GM20000 (cell line): ENCODE results near the gene ALDOA.
A peak's percentile ranks its signal among the peaks of the same experiment; 100 is the strongest.

Experiments used
- DNase-seq: peaks from one replicate; pipeline ENCODE4 v3.0.0; 2012; ENCODE audit warnings: low spot score
- TF ChIP-seq, protein P1 (sequence below): IDR thresholded peaks from 2 replicates; pipeline ENCODE4 v1.5.1; 2012; ENCODE audit warnings: mild to moderate bottlenecking, control low read depth; ENCODE audit errors: extremely low read depth, missing control alignments

Gene ALDOA

DNA sequence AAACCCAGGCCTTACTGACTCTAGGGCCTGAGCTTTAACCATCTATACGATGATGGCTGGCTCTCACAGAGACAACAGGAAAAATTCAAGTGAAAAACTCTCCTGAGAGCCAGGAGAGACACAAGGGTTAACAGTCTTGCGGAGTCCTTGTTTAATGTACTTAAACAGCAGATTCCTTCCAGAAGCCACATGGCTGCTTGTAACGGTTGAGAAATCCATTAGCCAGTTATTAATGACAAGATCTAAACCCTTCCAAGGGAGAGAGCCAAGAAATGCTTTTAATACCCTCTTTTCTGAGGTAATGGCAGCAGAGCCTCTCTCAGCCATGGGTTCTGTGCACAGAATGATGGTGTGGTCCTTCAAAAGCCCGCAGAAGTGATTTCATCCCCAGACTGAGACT is 5.2 kb upstream of the ALDOA start:
- TF ChIP-seq, protein P1, sequence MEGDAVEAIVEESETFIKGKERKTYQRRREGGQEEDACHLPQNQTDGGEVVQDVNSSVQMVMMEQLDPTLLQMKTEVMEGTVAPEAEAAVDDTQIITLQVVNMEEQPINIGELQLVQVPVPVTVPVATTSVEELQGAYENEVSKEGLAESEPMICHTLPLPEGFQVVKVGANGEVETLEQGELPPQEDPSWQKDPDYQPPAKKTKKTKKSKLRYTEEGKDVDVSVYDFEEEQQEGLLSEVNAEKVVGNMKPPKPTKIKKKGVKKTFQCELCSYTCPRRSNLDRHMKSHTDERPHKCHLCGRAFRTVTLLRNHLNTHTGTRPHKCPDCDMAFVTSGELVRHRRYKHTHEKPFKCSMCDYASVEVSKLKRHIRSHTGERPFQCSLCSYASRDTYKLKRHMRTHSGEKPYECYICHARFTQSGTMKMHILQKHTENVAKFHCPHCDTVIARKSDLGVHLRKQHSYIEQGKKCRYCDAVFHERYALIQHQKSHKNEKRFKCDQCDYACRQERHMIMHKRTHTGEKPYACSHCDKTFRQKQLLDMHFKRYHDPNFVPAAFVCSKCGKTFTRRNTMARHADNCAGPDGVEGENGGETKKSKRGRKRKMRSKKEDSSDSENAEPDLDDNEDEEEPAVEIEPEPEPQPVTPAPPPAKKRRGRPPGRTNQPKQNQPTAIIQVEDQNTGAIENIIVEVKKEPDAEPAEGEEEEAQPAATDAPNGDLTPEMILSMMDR, result no peak
- DNase-seq, result no peak

DNA sequence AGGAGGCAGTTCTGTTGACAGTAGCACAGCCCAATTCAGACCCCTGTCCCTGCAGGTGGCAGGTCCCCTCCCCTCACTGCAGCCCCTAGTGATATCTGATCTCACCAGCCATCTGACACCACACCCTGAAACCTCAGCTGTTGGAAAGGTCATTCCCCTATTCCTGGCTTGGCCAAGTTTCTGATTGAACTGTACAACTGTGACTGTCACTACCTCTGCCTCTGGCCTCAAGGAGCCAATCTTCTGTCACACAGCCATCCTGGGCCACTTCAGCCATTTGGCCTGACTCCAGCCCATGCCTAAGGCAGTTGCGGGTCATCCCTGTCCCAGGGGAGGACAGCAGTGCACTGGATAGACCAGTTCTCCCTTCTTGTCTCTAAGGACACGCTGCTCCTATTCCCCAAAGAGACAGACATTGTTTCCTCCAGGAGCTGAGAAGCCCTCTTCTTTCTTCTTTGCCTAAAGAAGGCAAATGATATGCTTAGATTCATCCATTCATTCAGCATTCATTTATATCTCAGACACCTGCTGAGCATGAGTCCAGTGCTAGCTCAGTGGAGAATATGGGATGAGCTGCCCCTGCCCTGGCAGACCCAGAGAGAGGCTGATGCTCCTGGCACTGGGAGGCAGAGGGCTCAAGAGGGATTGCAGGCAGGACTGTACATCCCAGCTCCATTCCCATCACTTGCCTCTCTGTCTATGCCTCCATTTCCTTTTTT is 4.6 kb upstream of the ALDOA start:
- TF ChIP-seq, protein P1, result no peak
- no peak for DNase-seq

DNA sequence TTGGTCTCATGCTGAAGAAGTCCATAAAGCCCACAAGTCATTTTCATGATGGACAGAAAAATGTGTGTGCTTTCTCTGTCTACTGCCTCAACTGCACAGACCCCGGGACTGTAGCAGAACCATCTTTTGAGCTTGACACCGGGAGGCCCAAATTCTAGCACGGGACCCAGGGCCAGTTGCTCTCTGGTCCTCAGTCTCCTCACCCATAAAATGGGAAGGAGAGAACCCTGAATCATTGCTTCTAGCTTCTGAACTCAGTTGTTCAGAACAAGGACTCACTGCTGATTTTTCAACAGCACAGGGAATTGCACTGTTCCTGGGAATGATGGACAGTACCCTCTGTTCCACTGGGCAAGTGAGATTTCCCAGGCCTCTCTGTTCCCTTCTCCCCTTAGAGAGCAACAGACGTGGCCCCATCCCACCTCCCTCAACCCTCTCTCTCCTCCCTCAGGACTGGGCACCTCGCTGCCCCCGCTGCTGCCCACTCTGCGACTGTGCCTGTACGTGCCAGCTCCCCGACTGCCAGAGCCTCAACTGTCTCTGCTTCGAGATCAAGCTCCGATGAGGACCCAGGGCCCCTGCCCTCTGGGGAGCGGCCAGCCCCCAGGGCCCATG is 2.2 kb upstream of the ALDOA start:
- DNase-seq, result no peak
- TF ChIP-seq, protein P1, result no peak

DNA sequence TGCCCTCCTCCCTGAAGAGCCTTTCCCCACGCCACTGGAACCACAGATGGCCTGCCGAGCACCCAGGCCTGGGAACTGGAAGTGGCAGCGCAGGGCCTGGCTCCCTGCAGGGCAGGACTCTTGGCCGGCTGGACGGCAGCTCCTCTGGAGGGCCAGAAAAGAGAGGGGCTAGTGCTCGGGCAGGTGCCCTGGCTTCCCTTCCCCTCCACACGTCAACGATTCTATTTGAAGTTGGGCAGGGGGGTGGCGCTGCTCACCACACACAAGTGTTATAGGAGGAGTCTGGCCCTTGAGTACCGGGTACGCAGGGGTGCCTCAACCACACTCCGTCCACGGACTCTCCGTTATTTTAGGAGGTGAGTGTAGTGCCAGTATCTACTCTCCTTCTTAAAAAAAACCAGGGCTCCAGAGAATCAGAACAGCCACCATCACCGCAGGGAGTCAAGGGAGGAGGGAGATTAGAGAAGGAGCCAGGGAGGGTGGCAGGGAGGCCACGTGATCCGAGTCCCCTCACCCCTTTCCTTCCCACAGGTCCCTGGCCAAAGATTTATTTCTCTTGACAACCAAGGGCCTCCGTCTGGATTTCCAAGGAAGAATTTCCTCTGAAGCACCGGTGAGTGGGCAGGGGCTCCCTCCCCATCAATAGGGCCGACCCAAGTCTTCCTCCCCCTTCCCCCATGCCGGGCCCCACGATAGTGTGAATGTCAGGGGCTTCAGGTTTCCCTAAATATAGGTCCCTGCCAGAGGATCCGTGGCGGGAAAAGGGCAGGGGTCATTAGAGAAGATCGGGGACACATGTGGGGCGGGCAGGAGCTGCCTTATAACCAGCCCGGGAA is 1.4 kb upstream of the ALDOA start:
- TF ChIP-seq, protein P1, result peak; percentile 36
- DNase-seq, result peak; percentile 84

DNA sequence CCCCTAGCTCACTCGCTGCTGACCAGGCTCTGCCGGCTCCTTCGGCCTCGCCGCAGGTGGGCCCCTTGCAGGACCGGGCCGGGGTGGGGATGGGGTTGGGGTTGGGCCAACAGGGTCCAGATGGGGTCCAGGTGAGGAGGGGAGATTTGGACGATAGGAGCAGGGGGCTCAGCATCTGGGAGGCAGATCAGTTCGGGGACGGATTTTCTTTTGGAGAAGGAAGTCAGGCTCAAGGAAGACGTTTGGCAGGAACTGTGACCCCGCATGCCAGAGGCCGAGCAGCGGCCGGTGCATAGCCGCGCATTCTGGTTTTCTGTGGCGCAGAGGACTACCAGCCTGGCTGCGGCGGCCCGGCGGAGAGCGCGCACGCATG is 845 bp upstream of the ALDOA start:
- TF ChIP-seq, protein P1, result no peak
- no peak for DNase-seq

DNA sequence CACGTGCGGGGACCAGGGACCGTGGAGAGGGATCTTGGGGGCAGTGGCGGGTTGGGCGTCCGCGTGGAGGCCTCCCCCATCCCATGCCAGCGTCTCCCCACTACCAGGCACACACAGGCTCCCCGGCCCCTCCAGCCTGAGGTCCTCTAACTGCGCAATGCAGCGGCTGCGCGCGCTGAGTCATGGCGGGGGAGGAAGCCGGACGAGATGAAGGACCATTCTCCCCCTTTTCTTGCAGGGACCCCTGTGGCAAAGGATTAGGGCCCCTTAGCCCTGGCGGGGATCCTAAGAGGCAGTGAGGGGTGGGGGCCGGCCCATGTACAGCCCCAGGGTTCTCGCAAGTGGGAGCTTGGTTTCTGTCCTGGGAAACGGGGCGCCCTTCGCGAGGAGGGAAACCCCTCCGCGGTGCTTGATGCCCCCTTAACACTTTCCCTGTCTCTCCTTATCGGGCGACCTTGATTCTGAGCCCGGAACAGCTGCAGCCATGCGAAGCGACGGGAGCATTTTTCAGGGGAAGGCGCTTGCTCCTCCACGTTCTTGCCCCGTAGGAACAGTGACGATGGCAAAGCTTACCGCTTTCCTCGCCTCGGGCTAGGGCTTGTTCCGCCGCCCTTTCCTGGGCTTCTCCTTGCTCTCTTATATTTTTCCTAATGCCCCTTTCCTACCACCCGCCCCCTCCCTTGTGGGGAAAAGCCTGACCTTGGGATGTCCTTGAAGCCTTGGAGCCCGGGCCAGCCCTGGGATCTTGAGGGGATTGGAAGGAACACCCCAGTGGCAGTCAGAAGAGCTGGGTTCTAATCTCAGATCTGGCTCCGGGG is 592 bp downstream of the ALDOA start:
- TF ChIP-seq, protein P1, result no peak
- DNase-seq, result no peak
